HTR-8/SVneo (cell line): ENCODE measurements around the gene TUT1.
"Not testable (repeated sequence)": the region's sequence is repeated elsewhere in the genome, so short reads cannot be mapped to it uniquely, and the experiment has no call there.

Source experiments
- DNase-seq: peaks from one replicate; pipeline ENCODE4 v3.0.0; 2011; ENCODE audit warnings: low spot score, mixed read lengths; ENCODE audit not compliant: insufficient read length
- FAIRE-seq: peaks from 2 replicates; lab custom pipeline; 2011; peaks lifted over from hg19 to GRCh38; lab: Jason Lieb, UNC

The TUT1 gene

DNA sequence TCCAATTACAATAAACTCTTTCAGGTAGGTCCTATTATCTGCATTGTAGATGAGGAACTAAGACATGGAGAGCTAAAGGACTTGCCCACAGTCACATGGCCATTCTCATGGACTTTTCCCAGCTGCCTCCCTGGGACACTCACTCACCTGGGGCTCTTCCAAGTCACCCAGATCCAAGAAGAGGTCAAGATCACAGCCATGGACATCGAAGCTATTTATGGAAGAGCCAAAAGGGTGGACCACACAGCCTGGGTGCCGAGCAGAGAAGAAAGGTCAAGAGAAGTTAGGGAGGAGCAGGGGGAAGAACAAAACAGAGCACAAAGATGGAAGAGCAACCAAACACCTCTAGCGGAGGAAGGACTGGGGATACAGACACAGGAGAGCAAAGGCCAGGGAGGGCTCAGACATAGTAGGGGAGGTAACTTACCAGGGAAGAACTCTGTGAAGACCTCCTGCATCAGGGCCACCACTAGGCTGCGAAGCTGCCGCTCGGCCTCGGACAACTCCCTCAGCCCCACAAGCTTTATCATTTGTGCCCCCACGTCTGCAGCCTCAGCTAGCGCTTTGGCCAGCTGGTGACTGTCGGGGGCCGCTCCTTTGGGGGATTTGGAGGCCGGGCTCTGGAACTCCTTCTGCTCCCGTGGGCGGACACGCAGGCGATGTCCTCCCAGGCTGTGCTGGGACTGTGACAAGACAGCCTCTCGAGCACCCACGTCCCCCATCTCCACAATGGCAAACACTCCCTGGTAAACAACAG, 10.2 kb downstream of the TUT1 start:
- DNase-seq: no peak
- no peak for FAIRE-seq

DNA sequence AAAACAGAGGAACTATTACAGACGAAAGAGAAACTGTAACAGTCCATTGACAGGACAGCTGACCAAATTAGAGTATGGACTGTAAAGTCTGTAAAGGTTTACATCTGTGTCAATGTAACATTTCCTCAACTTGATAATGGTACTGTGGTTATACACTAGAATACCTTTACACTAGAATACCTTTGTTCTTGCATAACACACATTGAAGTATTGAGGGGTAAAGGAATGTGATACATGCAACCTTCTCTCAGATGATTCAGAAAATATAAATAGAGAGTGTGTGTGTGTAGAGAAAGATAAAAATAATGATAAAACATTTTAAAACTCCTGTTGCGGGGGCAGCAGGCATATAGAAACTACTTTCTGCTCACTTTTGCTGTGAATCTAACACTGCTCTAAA, 12.1 kb downstream of the TUT1 start:
- DNase-seq: no peak
- FAIRE-seq: no peak

DNA sequence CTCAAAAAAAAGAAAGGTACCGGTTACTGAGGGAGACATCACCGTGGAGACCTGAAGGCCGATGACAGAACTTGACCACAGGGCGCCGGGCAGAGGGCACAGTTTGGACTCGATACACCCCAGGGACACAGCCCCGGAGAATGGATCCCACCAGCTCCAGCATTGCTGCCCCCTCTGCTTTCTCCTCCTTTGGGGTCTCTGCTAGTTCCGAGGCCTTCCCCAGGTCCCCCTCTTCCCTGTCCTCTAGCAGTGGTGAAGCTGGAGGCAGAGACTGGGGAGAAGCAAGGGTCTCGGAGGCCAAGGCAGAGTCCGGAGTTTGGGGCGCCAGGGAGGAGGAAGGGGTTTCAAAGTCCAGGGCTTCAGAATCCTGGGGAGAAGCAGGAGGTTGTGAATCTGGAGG, 12.8 kb downstream of the TUT1 start:
- FAIRE-seq (no peak), DNase-seq (no peak)

DNA sequence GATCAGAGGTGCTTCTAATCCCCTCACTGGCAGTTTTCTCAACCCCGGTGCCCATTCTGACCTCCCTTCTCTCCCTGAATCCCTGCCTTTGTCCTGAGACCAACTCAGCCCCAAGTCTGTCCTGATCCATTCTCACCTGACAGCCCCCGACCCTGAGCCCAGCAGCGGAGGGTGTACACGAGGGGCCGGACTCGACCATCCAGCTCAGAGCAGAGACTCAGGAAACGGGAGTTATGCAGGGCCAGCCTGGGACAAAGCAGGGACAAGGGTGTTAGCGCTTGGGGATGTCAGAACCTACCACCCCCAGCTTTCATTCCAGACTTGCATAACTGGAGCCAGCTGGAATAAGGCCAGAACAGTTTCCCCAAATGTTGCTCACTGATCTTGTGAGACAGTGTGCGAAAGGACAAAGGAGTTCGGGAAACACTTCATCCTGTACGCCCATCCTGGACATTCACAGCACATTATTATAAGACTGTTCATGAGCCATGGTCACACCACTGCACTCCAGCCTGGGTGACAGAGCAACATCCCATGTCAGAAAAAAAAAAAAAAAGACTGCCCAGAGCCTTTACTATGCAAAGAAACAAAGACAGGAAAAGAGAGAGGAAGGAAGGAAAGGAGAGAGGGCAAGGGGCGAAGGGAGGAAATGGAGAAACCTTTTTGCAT, 14.1 kb downstream of the TUT1 start:
- FAIRE-seq (no peak), DNase-seq (no peak)

DNA sequence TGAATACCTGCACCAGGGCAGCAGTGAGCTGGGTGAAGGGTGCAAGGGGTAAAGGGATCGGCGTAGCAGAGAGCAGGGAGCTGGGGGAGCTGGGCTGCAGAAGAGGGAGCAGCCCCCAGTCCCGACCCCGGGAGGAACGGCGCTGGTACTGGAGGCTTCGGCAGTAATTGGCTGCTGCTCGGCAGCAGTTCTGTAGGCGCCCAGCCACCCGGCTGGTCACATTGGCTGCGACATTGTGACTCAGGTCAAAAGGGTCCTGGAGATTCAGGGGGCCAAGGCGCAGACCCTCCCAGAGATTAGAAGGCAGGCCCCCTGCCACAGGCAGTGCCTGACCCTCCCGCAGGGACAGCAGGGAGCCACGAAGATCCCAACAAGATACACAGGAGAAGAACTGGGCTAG, 15.5 kb downstream of the TUT1 start:
- FAIRE-seq: no peak
- DNase-seq: no peak

DNA sequence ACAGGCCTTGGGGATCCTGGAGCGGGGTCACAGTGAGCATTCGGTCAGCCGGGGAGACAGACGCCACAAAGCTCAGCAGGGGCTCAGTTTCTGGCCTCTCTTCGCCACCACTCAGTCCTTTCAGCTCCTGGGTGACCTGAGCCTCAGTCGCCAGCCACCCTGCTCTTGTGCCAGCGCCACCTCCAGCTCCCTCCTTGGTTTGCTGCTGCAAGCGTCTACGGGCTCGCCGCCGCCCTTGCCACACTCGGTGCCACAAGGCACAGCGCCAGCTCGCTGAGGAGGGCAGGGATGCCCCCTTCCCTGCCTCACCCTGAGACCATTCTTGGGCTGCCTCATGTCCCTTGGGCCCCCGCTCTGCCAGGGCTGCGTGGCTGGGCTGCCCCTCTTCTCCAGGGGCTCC, 16.2 kb downstream of the TUT1 start:
- no peak for FAIRE-seq
- DNase-seq: no peak

DNA sequence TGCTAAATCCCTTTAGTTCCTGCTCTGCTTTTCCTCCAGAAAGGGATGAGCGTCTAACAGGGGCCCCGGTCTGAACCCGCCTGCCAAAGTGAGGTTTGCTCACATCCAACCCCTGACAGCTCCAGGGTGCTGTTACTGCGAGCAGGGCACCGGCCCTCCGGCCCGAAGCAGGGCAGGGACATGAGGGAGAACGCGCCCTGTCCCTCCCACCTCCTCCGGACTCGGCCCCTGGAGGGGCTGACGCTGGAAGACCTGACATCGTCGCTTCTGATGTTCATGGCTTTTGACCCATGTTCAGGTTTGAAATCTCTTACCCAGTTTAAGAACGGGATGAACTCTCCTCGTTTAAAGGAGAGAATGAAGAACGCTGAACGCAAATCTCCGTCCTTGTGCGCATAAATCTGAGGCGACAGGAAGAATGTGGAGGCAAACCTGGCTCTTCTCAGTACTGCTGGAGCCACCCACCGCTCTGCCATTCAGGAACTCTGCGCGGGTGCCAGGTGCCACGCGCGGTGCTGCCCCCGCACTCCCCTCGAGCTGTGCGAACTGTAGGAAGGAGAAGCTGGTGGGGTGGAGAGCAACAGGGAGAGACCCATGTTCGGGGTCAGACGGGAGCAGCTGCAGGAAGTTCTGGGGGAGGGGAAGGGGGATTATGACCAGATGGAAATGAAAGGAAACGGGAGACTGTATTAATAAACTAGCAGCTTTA, 16.8 kb downstream of the TUT1 start:
- FAIRE-seq: no peak
- peak; percentile 25 for DNase-seq

DNA sequence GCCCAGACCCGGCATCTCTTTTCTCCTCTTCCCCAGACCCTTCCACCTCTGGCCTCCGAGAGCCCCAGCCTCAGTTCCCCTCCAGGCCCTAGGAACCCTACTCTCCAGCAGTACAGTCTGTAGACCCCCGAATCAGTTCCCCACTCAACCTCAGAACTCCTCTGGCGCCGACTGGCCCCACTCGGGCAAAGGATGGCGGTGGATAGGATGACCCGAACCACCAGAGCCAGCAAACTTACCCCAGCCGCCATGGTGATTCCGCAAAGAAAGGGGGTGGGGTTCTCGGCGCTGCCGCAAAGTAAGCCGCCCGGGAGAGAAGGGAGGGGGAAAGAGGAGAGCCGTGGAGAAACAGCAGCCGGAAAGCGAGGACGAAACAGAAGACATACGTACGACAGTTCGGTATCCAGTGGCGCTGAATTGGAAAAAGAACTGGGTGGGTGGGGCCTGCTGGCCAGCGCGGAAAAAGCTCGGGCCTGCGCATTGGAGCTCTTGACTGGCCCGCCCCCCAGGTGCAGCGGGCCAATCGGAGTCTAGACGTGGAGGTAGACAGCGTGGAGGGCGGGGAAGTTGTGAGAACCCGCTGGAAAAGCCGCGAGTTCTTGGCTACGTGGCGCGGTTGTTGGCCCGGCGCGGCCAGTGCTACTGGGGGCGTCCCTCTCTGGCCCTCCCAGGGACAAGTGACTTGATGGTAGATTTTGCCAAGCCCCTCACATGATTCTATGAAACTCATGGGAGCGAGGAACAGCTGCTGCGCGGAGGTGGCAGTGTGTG, 17.5 kb downstream of the TUT1 start, which contains the start of gene EEF1G:
Gene EEF1G (minus strand): TSS at position 300 of the 771 bp plus-strand sequence. CDS start 49 bp downstream, at position 251.
- FAIRE-seq (peak; percentile 42), DNase-seq (peak; percentile 93)

DNA sequence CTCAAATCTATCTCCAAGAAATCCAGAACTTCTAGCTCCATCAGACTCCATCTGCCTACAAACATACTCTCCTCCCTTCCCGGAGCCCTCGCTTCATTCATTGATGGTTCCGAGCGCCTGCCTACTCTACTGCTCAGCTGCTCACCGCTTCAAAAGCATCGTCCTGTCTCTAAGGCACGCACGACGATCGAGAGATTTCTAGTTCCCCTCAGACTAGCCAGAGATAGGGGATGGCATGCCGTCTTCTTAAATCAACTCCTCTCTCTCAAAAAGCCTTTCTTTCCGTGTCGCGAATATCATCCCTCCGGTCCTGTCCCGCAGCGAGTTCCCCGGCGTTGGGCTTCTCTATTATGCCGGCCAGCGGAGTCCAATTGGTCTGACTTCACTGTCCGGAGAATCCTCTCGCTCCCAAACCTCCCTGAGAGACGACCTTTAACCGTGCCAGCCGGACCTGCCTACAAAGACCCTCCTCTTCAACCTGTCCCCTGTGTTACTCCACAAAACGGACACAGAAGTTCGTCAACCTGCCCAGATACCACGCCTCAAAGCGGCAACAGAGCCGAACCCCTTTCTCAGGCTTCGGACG, 18.2 kb downstream of the TUT1 start:
- FAIRE-seq: no peak
- DNase-seq: peak; percentile 17

DNA sequence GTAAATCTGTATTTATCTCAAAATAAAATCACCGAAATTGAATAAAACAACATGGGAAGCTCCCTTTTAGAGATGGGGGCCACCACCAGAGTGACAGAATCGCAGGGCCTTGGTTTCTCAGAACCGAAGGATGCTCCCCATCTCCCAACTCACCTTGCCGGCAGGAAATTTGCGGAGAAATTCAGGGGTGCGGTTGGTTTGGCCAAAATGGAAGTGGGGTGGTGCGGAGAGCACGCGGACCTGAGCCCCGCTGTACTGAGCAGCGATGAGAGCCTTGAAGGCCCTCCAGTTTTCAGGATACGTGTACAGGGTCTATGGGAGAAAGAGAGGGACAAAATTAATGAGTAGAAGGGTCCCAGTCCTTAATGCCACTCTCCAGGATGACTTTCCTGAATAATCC, 18.9 kb downstream of the TUT1 start:
- FAIRE-seq (no peak), DNase-seq (no peak)

DNA sequence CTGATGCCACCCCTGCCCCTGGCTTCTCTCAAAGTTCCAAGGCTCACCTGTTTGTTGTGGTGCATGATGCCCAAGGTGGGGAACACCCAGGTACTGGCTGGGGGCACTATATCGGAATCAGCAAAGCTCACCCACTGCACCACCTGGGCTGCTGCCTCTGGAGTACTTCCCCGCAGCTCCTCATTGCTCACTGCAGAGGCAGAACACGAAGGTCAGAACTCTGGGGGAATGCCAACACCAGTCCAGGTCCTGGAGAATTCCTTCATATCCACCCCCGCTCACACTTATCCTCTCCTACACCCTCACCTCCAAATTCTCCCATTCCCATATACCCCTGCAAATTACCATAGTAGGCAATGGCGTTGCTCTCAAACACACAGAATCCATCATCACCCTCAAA, 19.8 kb downstream of the TUT1 start:
- DNase-seq, FAIRE-seq: not testable (repeated sequence)

DNA sequence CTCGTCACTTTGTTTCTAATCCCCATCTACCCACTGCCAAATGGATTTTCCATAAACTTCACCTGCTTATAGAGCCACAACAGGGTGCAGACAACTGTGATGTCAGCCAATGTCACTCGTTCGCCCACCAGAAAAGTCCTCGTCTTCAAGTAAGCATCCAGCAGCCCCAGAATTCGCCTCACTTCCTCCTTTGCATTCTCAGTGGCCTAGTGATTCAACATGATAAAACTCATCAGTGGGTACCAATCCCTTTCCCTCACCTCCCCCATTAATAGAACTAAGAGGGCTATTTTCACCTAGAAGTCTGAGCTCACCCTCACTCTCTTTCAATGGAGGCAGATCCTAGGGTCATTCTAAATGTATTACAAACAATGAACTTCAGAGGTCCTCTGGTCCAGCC, 20.4 kb downstream of the TUT1 start:
- FAIRE-seq, DNase-seq: not testable (repeated sequence)

DNA sequence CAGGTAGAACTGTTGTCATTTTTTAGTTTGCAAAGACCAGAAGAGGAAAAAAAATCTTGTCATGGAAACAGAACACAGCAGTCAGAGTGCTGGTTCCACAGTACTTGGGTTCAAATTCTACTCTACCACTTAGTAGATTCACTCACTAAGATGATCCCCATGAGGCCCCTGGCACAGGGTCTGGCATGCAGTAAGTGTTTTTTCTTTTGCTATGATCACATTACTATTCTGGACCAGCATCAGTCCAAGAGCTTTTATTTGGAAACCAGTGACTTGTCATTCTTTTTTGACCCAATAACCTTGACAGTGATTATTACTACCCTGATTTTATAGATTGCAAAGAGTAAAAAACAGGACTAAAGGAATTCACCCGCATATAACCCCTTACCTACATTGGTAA, 21.7 kb downstream of the TUT1 start:
- no peak for DNase-seq
- no peak for FAIRE-seq

DNA sequence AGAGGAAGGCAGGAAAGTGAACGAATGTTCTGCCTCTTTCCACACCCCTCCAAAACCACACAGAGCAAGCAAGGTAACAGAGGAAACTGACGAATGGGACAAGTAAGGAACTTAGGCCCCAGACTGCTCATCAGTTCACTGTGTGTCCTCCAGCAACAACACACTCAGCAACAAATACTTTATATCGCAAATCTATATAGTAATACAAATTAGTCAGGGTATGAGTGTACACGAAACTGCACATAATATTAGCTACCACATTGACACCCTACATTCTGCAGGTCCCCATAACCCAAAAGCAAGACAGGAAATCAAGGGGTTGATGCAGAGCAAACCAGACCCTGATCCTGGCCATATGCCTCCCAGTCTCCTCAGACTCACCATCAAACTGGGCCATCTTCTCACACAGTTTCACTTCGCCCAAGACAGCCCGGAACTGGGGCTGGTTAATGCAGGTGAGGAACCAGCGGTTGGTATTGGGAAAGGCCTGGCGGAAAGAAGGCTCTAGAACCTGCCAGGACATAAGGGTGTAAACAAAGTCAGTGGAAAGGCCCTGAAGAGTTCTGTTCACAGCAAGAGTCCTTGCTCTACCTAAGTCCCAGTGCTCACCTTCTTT, 24.2 kb downstream of the TUT1 start:
- FAIRE-seq: no peak
- DNase-seq: no peak

DNA sequence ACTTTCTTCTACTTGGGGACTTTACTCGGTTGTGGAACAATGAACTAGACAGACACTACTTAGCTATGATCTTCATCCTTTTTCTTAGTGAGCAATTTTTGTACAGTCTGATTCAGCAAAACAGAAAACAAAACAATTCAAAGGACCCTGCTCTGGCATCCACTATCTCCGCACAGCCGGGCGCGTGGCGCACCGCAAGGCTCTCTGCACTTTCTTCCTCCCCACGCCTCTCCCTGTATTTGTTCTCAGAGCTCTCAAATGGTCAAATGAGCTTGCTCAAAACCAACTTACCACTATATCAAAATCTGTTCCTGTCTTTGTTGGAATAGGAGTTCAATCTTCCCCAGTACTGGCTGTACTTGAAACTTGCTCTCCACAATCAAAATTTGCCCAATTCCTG, 25.1 kb downstream of the TUT1 start:
- FAIRE-seq: no peak
- DNase-seq: no peak

DNA sequence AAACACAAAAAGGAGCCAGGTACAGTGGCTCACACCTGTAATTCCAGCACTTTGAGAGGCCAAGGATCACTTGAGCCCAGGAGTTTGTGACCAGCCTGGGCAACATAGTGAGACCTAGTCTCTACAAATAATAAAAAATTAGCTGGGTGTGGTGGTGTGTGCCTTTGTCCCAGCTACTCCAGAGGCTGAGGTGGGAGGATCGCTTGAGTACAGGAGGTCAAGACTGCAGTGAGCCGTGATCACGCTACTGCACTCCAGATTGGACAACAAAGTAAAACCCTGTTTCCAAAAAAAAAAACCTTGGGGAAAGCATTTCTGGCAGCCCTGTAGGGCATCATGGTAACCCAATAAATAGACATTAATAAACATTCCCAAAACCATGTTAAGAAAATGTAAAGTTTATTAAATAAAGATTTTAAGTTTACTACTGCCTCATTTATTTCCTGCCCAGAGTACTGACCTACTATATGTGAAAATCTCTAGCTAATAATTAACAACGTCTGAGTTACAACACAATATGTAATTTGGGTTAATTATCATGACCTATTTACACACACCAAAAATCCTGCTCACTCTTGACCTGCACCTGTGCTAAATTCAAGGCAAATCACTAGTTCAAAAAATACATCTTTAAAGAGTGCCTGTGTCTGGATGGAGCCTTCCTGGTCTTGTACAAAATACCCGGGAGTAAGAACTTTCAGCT, 26.1 kb downstream of the TUT1 start:
- no peak for FAIRE-seq
- DNase-seq: no peak

DNA sequence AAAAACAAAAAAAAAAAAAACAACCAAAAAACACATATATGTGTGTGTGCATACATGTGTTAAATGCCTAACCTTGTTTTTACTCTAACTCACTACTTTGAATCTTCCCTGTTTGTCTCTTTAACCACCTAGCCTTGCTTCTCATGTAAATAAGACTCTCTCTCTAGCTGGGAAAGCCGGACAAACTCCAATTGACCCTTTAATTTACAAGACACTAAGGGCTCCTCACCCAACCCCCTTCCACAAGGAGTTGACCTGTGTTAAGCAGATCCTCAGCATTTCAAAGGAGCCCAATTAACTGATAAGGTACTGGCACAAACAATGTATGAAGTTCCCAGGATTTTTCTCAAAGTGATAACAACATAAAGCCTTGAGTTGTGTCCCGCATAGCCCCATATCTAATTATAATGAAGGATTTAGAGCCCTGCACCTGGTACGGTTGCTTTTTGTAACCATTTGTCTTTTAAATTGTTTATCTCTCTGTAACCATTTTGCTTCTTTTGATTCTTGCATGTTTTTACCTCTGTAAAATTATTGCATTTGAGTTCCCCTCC, 29.6 kb downstream of the TUT1 start:
- DNase-seq, FAIRE-seq: not testable (repeated sequence)

DNA sequence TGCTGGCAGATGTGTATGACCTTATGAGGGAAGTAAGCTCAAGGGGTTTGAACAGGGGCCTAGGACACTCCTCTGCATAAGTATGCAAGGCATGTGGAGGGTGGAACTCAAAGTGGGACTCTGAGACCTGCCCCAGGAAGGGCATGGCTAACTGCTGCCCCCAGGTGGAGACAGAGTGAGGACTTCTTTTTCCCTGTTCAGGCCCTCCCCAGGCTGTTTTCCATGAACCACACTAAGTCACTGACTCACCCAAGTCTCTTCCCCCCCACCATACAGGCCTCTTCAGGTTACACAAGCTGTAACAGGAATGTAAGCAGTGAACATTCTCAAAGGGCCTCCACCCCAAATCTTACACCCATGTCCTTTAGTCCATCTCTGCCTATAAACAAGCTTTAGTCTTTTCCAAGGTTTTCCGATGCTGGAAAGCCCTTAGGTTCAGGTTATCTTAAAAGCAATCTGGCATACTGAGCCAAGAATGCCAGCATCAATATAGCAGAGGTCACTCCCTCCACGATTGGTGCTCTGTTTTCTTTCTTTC, 30.7 kb downstream of the TUT1 start:
- FAIRE-seq: no peak
- DNase-seq: peak; percentile 84
